K562 (cell line): Measurements from ENCODE around the gene ZNF35. TPM values are rescaled to one million over a fixed set of nuclear protein-coding genes. Genes with fewer than 3 reads are reported as not detected.
A peak's percentile ranks its signal among the peaks of the same experiment; 100 is the strongest.

Experiments used
- BCL6 ChIP-seq: fragments of 250-450 bp; sonication (Bioruptor Pico); IDR thresholded peaks from 2 replicates; pipeline ENCODE4 v1.4.0; 2020
- BMI1 ChIP-seq: fragments of 150-350 bp; IDR thresholded peaks from 2 replicates; pipeline ENCODE4 v1.6.1; 2014; ENCODE audit warnings: low read length
- FOXK1 ChIP-seq: sonication (generic); formaldehyde crosslinking; IDR thresholded peaks from 2 replicates; pipeline ENCODE4 v1.8.0; 2022; ENCODE audit warnings: missing genetic modification reagents, mild to moderate bottlenecking, borderline replicate concordance
- KHSRP ChIP-seq: fragments of 450-650 bp; IDR thresholded peaks from 2 replicates; pipeline ENCODE4 v1.6.1; 2017
- KLF1 ChIP-seq: fragments of 450-650 bp; IDR thresholded peaks from 2 replicates; pipeline ENCODE4 v1.6.1; 2016; ENCODE audit warnings: missing genetic modification characterization, missing compliant biosample characterization
- MEF2D ChIP-seq: conservative IDR thresholded peaks from 2 replicates; pipeline ENCODE4 v1.6.1; 2016; ENCODE audit warnings: low read depth, missing genetic modification characterization, missing compliant biosample characterization
- NFE2 ChIP-seq: IDR thresholded peaks from 2 replicates; pipeline ENCODE4 v1.6.1; 2014; ENCODE audit warnings: antibody characterized with exemption, low read depth
- POLR2B ChIP-seq: fragments of 450-650 bp; IDR thresholded peaks from 2 replicates; pipeline ENCODE4 v1.6.1; 2018; ENCODE audit warnings: low read depth; ENCODE audit not compliant: partially characterized antibody
- POU5F1 ChIP-seq: fragments of 150-350 bp; IDR thresholded peaks from 2 replicates; pipeline ENCODE4 v1.6.1; 2014; ENCODE audit warnings: borderline replicate concordance, low read length, low read depth, mild to moderate bottlenecking; ENCODE audit not compliant: partially characterized antibody
- PYGO2 ChIP-seq: fragments of 450-650 bp; IDR thresholded peaks from 2 replicates; pipeline ENCODE4 v1.6.1; 2016; ENCODE audit warnings: mild to moderate bottlenecking, missing genetic modification characterization, moderate library complexity, missing compliant biosample characterization
- TRIM28 ChIP-seq: fragments of 450-650 bp; IDR thresholded peaks from 2 replicates; pipeline ENCODE4 v1.6.1; 2017
- ZFP1 ChIP-seq: fragments of 450-650 bp; formaldehyde crosslinking; IDR thresholded peaks from 2 replicates; pipeline ENCODE4 v1.4.0; 2020; ENCODE audit warnings: mild to moderate bottlenecking, mixed read lengths
- ZNF253 ChIP-seq: fragments of 250-450 bp; sonication (Bioruptor Pico); conservative IDR thresholded peaks from 2 replicates; pipeline ENCODE4 v1.6.1; 2021; ENCODE audit warnings: mild to moderate bottlenecking
- polyA plus RNA-seq, 8 experiments: library from polyadenylated mRNA; depleted of rRNA in 4 of 8; stranded (reverse) in 5 of 8; unstranded in 3 of 8; fragments of >200 nt; fragmentation: Nextera tagmentation in 2 of 8; fragmentation: Illumina TruSeq in 1 of 8; extraction: Ambion mirVana in 2 of 8; extraction: Trizol in 1 of 8; gene quantifications; 2 replicates each; pipeline versions ENCODE4 v1.2.1 to v1.2.3, GENCODE V29; 2011 to 2014; ENCODE audit warnings: inconsistent platforms in 1 of 8, missing spikeins in 1 of 8
- total RNA-seq, 7 experiments: library from RNA; depleted of rRNA in 6 of 7; stranded (reverse); fragments of >200 nt in 6 of 7; fragmentation: Illumina TruSeq in 2 of 7; extraction: Trizol in 2 of 7; gene quantifications; 2 replicates each; pipeline versions ENCODE4 v1.2.1 to v1.2.3, GENCODE V29; 2011 to 2021; ENCODE audit warnings: low replicate concordance in 1 of 7
- TF ChIP-seq, protein P1 (sequence below): sonication (generic); formaldehyde crosslinking; IDR thresholded peaks from 2 replicates; pipeline ENCODE4 v1.8.0; 2022; ENCODE audit warnings: missing genetic modification reagents, mild to moderate bottlenecking, borderline replicate concordance
- TF ChIP-seq, protein P2 (sequence below), 2 experiments: fragments of 450-650 bp in 1 of 2; sonication (generic) in 1 of 2; formaldehyde crosslinking; conservative IDR thresholded peaks; 2 replicates each; pipeline versions ENCODE4 v1.4.0 to v1.8.1; 2020 to 2022; ENCODE audit warnings: mild to moderate bottlenecking in 1 of 2, missing genetic modification reagents in 1 of 2
- TF ChIP-seq, protein P3 (sequence below): IDR thresholded peaks from 3 replicates; pipeline ENCODE4 v1.6.1; 2011; ENCODE audit warnings: borderline replicate concordance, mild to moderate bottlenecking; ENCODE audit not compliant: insufficient read length, insufficient read depth
- TF ChIP-seq, protein P4 (sequence below): fragments of 450-650 bp; formaldehyde crosslinking; IDR thresholded peaks from 2 replicates; pipeline ENCODE4 v1.4.0; 2022; ENCODE audit warnings: missing genetic modification characterization
- TF ChIP-seq, protein P5 (sequence below): fragments of 450-650 bp; IDR thresholded peaks from 2 replicates; pipeline ENCODE4 v1.6.1; 2017; ENCODE audit warnings: antibody characterized with exemption
- TF ChIP-seq, protein P6 (sequence below): IDR thresholded peaks from 3 replicates; pipeline ENCODE4 v1.6.1; 2011; ENCODE audit warnings: borderline replicate concordance, mild to moderate bottlenecking, moderate library complexity; ENCODE audit not compliant: insufficient read length; ENCODE audit errors: extremely low read depth

Gene ZNF35
- total and polyA plus RNA-seq, 9 of the 15 experiments (the other 6 are each of a cell fraction or from before 2014, with no cell fraction given): 8.0 to 18.2 (median 14.8) TPM

DNA sequence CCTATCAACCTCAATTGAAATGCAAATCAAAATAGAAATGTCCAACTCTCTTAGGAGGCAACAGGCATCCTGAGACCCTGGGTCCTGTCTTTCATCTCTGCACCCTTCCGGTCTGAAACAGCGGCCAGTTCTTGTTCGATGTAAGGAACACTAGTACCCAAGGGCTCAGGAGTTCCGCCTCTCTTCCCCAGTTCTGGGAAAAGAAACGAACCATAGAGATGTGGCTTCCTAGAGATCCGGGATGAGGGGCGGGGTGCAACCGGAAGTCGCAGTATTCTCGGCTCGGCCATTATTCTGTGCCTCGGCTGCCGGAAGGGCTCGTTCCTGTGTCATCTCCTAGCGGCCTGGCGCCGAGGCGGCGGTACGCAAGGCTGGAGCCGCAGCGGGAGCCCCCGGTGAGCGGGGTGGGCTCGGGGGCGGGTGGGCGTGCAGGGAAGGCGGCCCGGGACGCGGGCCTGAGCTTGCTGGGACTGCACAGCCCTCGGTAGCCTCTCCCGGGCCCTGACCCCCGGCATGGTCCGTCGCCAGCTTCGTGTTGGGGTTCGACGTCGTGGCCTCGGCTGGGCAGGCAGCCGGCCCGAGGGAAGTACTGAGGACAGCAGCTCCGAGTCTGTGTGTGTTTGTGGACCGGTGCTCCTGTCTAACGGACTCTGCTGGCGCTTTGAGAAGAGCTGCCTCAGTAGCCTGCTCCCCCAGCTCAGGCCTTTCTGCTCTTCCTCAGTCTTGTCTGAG, 23.6 kb upstream of the ZNF35 start, which contains the start of gene ZNF197 (continued):
- no peak for TF ChIP-seq BCL6 (CRISPR knock-in tag)
- TF ChIP-seq, protein P1, sequence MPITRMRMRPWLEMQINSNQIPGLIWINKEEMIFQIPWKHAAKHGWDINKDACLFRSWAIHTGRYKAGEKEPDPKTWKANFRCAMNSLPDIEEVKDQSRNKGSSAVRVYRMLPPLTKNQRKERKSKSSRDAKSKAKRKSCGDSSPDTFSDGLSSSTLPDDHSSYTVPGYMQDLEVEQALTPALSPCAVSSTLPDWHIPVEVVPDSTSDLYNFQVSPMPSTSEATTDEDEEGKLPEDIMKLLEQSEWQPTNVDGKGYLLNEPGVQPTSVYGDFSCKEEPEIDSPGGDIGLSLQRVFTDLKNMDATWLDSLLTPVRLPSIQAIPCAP (CRISPR knock-in tag): no peak
- TF ChIP-seq, protein P2, sequence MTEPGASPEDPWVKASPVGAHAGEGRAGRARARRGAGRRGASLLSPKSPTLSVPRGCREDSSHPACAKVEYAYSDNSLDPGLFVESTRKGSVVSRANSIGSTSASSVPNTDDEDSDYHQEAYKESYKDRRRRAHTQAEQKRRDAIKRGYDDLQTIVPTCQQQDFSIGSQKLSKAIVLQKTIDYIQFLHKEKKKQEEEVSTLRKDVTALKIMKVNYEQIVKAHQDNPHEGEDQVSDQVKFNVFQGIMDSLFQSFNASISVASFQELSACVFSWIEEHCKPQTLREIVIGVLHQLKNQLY (CRISPR knock-in tag; conservative IDR thresholded peaks at IDR 0.05): no peak
- peak; percentile 30; the same call in 1 of the 2 replicates for TF ChIP-seq NFE2
- no peak for TF ChIP-seq BMI1
- TF ChIP-seq TRIM28: no peak
- TF ChIP-seq, protein P3, sequence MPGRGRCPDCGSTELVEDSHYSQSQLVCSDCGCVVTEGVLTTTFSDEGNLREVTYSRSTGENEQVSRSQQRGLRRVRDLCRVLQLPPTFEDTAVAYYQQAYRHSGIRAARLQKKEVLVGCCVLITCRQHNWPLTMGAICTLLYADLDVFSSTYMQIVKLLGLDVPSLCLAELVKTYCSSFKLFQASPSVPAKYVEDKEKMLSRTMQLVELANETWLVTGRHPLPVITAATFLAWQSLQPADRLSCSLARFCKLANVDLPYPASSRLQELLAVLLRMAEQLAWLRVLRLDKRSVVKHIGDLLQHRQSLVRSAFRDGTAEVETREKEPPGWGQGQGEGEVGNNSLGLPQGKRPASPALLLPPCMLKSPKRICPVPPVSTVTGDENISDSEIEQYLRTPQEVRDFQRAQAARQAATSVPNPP: no peak
- no peak for TF ChIP-seq KHSRP
- TF ChIP-seq KLF1: peak; percentile 95
- TF ChIP-seq FOXK1 (CRISPR knock-in tag): 0 out of 2 replicates have a peak, but pooled peaks have one; percentile 60
- TF ChIP-seq, protein P4, sequence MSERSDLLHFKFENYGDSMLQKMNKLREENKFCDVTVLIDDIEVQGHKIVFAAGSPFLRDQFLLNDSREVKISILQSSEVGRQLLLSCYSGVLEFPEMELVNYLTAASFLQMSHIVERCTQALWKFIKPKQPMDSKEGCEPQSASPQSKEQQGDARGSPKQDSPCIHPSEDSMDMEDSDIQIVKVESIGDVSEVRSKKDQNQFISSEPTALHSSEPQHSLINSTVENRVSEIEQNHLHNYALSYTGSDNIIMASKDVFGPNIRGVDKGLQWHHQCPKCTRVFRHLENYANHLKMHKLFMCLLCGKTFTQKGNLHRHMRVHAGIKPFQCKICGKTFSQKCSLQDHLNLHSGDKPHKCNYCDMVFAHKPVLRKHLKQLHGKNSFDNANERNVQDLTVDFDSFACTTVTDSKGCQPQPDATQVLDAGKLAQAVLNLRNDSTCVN (CRISPR knock-in tag): no peak
- TF ChIP-seq ZNF253: no peak
- no peak for TF ChIP-seq PYGO2 (tag)
- TF ChIP-seq, protein P5, sequence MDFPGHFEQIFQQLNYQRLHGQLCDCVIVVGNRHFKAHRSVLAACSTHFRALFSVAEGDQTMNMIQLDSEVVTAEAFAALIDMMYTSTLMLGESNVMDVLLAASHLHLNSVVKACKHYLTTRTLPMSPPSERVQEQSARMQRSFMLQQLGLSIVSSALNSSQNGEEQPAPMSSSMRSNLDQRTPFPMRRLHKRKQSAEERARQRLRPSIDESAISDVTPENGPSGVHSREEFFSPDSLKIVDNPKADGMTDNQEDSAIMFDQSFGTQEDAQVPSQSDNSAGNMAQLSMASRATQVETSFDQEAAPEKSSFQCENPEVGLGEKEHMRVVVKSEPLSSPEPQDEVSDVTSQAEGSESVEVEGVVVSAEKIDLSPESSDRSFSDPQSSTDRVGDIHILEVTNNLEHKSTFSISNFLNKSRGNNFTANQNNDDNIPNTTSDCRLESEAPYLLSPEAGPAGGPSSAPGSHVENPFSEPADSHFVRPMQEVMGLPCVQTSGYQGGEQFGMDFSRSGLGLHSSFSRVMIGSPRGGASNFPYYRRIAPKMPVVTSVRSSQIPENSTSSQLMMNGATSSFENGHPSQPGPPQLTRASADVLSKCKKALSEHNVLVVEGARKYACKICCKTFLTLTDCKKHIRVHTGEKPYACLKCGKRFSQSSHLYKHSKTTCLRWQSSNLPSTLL: no peak
- TF ChIP-seq POLR2B: peak; percentile 68
- no peak for TF ChIP-seq MEF2D (tag)
- no peak for TF ChIP-seq ZFP1 (CRISPR knock-in tag)
- no peak for TF ChIP-seq POU5F1
- TF ChIP-seq, protein P6, sequence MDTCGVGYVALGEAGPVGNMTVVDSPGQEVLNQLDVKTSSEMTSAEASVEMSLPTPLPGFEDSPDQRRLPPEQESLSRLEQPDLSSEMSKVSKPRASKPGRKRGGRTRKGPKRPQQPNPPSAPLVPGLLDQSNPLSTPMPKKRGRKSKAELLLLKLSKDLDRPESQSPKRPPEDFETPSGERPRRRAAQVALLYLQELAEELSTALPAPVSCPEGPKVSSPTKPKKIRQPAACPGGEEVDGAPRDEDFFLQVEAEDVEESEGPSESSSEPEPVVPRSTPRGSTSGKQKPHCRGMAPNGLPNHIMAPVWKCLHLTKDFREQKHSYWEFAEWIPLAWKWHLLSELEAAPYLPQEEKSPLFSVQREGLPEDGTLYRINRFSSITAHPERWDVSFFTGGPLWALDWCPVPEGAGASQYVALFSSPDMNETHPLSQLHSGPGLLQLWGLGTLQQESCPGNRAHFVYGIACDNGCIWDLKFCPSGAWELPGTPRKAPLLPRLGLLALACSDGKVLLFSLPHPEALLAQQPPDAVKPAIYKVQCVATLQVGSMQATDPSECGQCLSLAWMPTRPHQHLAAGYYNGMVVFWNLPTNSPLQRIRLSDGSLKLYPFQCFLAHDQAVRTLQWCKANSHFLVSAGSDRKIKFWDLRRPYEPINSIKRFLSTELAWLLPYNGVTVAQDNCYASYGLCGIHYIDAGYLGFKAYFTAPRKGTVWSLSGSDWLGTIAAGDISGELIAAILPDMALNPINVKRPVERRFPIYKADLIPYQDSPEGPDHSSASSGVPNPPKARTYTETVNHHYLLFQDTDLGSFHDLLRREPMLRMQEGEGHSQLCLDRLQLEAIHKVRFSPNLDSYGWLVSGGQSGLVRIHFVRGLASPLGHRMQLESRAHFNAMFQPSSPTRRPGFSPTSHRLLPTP: no peak
